Neural cell (in vitro differentiated cells): ENCODE data around the gene ELFN1. TPM values are rescaled to one million over a fixed set of nuclear protein-coding genes. Genes with fewer than 3 reads are reported as not detected.

Source experiments
- H2AFZ ChIP-seq: fragments of 200-600, 300-800 bp; sonication (generic), shearing (Covaris generic); 2 replicates; pipeline ENCODE4 v1.6.0; 2014; ENCODE audit warnings: low read depth, mild to moderate bottlenecking, antibody characterized with exemption, low read length, moderate library complexity
- H3F3A ChIP-seq: fragments of 200-600 bp; shearing (Covaris generic); 2 replicates; pipeline ENCODE4 v1.6.1; 2016; ENCODE audit warnings: mild to moderate bottlenecking, moderate library complexity, mixed read lengths, antibody characterized with exemption, low read length; ENCODE audit not compliant: insufficient read depth, poor library complexity, severe bottlenecking
- H3K27ac ChIP-seq: fragments of 200-600, 300-800 bp; sonication (generic), shearing (Covaris generic); 2 replicates; pipeline ENCODE4 v1.5.1; 2014; ENCODE audit warnings: mild to moderate bottlenecking, low read length, moderate library complexity
- H3K27me3 ChIP-seq: fragments of 300-800, 200-600 bp; sonication (generic), shearing (Covaris generic); 2 replicates; pipeline ENCODE4 v1.6.0; 2014; ENCODE audit warnings: mild to moderate bottlenecking, low read depth, low read length, moderate library complexity; ENCODE audit not compliant: insufficient read depth
- H3K36me3 ChIP-seq: fragments of 300-800, 200-600 bp; sonication (generic), shearing (Covaris generic); 2 replicates; pipeline ENCODE4 v1.5.1; 2014; ENCODE audit warnings: mild to moderate bottlenecking, antibody characterized with exemption, low read length, moderate library complexity; ENCODE audit not compliant: insufficient read depth
- H3K4me2 ChIP-seq: fragments of 300-800, 200-600 bp; sonication (generic), shearing (Covaris generic); 2 replicates; pipeline ENCODE4 v1.6.0; 2014; ENCODE audit warnings: mild to moderate bottlenecking, low read length
- H3K4me3 ChIP-seq: fragments of 300-800, 200-600 bp; sonication (generic), shearing (Covaris generic); 2 replicates; pipeline ENCODE4 v1.5.1; 2014; ENCODE audit warnings: mild to moderate bottlenecking, low read length, moderate library complexity
- H3K79me2 ChIP-seq: fragments of 200-600 bp; shearing (Covaris generic); replicated peaks from 2 replicates; pipeline ENCODE4 v1.6.0; 2014; ENCODE audit warnings: mild to moderate bottlenecking, low read length, moderate library complexity; ENCODE audit not compliant: insufficient read depth
- H3K9ac ChIP-seq: fragments of 300-800, 200-600 bp; sonication (generic), shearing (Covaris generic); 2 replicates; pipeline ENCODE4 v1.6.1; 2016; ENCODE audit warnings: mild to moderate bottlenecking, low read length, mixed read lengths
- H3K9me2 ChIP-seq: fragments of 200-600 bp; shearing (Covaris generic); 2 replicates; pipeline ENCODE4 v1.6.1; 2016; ENCODE audit warnings: mild to moderate bottlenecking, low read length, mixed read lengths; ENCODE audit not compliant: insufficient read depth
- H3K9me3 ChIP-seq: fragments of 200-600, 300-800 bp; sonication (generic), shearing (Covaris generic); 2 replicates; pipeline ENCODE4 v1.6.1; 2016; ENCODE audit warnings: mild to moderate bottlenecking, mixed run types, low read length, moderate library complexity, mixed read lengths
- H4K20me1 ChIP-seq: fragments of 200-600 bp; shearing (Covaris generic); 2 replicates; pipeline ENCODE4 v1.6.1; 2016; ENCODE audit warnings: mild to moderate bottlenecking, mixed run types; ENCODE audit not compliant: insufficient read depth
- CTCF ChIP-seq: fragments of 450-650 bp; IDR thresholded peaks from 2 replicates; pipeline ENCODE4 v1.5.1; 2014; ENCODE audit warnings: antibody characterized with exemption, mild to moderate bottlenecking, moderate library complexity; ENCODE audit not compliant: poor library complexity, severe bottlenecking
- EP300 ChIP-seq: fragments of 450-650 bp; conservative IDR thresholded peaks from 2 replicates; pipeline ENCODE4 v1.6.1; 2014; ENCODE audit warnings: antibody characterized with exemption, mild to moderate bottlenecking, moderate library complexity; ENCODE audit not compliant: poor library complexity, severe bottlenecking
- EZH2 ChIP-seq: fragments of 200-600, 300-800 bp; shearing (Covaris generic), sonication (generic); IDR thresholded peaks from 2 replicates; pipeline ENCODE4 v1.6.1; 2014; ENCODE audit warnings: antibody characterized with exemption, low read length, borderline replicate concordance, mild to moderate bottlenecking; ENCODE audit not compliant: insufficient read depth, poor library complexity, severe bottlenecking
- MXI1 ChIP-seq: fragments of 450-650 bp; conservative IDR thresholded peaks from 2 replicates; pipeline ENCODE4 v1.6.1; 2014; ENCODE audit warnings: antibody characterized with exemption, mild to moderate bottlenecking; ENCODE audit not compliant: poor library complexity, severe bottlenecking
- POLR2AphosphoS5 ChIP-seq: IDR thresholded peaks from 2 replicates; pipeline ENCODE4 v1.6.1; 2012
- RAD21 ChIP-seq: fragments of 450-650 bp; conservative IDR thresholded peaks from 2 replicates; pipeline ENCODE4 v1.6.1; 2014; ENCODE audit warnings: antibody characterized with exemption, mild to moderate bottlenecking, moderate library complexity
- REST ChIP-seq: IDR thresholded peaks from 2 replicates; pipeline ENCODE4 v1.6.1; 2012; ENCODE audit warnings: borderline replicate concordance
- SMC3 ChIP-seq: fragments of 450-650 bp; conservative IDR thresholded peaks from 2 replicates; pipeline ENCODE4 v1.6.1; 2014; ENCODE audit warnings: antibody characterized with exemption, mild to moderate bottlenecking, moderate library complexity; ENCODE audit not compliant: poor library complexity
- TAF1 ChIP-seq: IDR thresholded peaks from 2 replicates; pipeline ENCODE4 v1.6.1; 2012; ENCODE audit warnings: low read depth
- polyA plus RNA-seq: library from polyadenylated mRNA; depleted of rRNA; stranded (reverse); fragments of >200 nt; gene quantifications from 2 replicates; pipeline ENCODE4 v1.2.3, GENCODE V29; 2014

The ELFN1 gene
- polyA plus RNA-seq, 1 donor from 2014 or later, result 11.8 TPM

GRCh38 chr7:1637155-1637554 is 32.9 kb upstream of the ELFN1 start:
- no peaks in the 10 kb centered on the region for H3F3A ChIP-seq
- no peak overlapping the region for H3K4me3 ChIP-seq
- H3K9ac ChIP-seq, result no peak overlapping the region
- no peaks in the 10 kb centered on the region for H3K36me3 ChIP-seq
- peaks cover 8% of the 10 kb centered on the region for H3K9me3 ChIP-seq
- no peak overlapping the region for H2AFZ ChIP-seq
- TF ChIP-seq MXI1 (no peak), REST (no peak), EP300 (no peak), SMC3 (no peak), TAF1 (no peak), RAD21 (no peak), CTCF (no peak), EZH2 (no peak)
- no peaks in the 10 kb centered on the region for H4K20me1 ChIP-seq
- H3K4me2 ChIP-seq, result no peak overlapping the region
- no peak overlapping the region for H3K27ac ChIP-seq
- no peaks in the 10 kb centered on the region for H3K27me3 ChIP-seq
- H3K9me2 ChIP-seq, result no peaks in the 10 kb centered on the region
- no peaks in the 10 kb centered on the region for H3K79me2 ChIP-seq

GRCh38 chr7:1638215-1638661 is 31.8 kb upstream of the ELFN1 start:
- H3K9me3 ChIP-seq, result peaks cover 8% of the 10 kb centered on the region
- no peak overlapping the region for H3K4me2 ChIP-seq
- no peak overlapping the region for H3K9ac ChIP-seq
- H3K9me2 ChIP-seq, result no peaks in the 10 kb centered on the region
- H3K36me3 ChIP-seq, result no peaks in the 10 kb centered on the region
- H3K4me3 ChIP-seq, result no peak overlapping the region
- H2AFZ ChIP-seq, result no peak overlapping the region
- H3K27me3 ChIP-seq, result no peaks in the 10 kb centered on the region
- no peak for TF ChIP-seq MXI1
- no peak for TF ChIP-seq RAD21
- no peak for TF ChIP-seq POLR2AphosphoS5
- TF ChIP-seq EP300, result no peak
- no peak for TF ChIP-seq EZH2
- TF ChIP-seq SMC3, result no peak
- TF ChIP-seq TAF1, result no peak
- no peak for TF ChIP-seq REST
- no peaks in the 10 kb centered on the region for H4K20me1 ChIP-seq
- no peak overlapping the region for H3K27ac ChIP-seq
- H3K79me2 ChIP-seq, result no peaks in the 10 kb centered on the region
- H3F3A ChIP-seq, result no peaks in the 10 kb centered on the region
